ENCODE data around the gene MINDY4.

The MINDY4 gene

GRCh38 chr7:30927040-30927439 lies 155.8 kb downstream of the MINDY4 start:
- no peaks in the 10 kb centered on the region for H3K9me3 ChIP-seq (ENCODE audit: control insufficient read depth, low read depth, low read length)
- H3K9ac ChIP-seq (ENCODE audit: low read length): no peak overlapping the region
- H3K27ac ChIP-seq (ENCODE audit: low read length): no peak overlapping the region
- no peaks in the 10 kb centered on the region for H3K36me3 ChIP-seq (ENCODE audit: control insufficient read depth, low read depth, low read length)
- H3K4me1 ChIP-seq (ENCODE audit: control insufficient read depth, low read depth, low read length): no peaks in the 10 kb centered on the region
- H3K27me3 ChIP-seq (ENCODE audit: control insufficient read depth, insufficient read depth, low read length): no peaks in the 10 kb centered on the region
- no peak overlapping the region for H3K4me3 ChIP-seq (ENCODE audit: low read length)

DNA sequence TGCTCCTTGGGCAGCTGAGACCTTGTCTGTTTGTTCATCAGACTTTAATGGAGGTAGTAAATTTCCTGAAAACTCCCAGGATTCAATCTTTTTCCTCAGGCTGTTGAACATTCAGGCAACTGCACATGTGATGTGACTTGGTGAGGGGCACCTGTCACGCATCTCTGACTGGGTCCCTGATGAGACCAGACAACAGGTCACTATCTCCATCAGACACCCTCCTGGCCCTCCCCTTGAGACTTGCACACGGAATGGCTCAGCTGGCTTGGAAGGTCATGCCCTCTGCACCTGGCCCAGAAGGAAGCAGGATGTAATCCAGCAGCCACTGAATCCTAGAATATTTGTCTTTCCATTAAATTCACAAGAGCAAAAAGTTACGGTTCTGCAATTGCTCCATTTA lies 156.3 kb downstream of the MINDY4 start:
- H3K4me3 ChIP-seq (ENCODE audit: low read length): no peak overlapping the region
- no peak overlapping the region for H3K27ac ChIP-seq (ENCODE audit: low read length)
- H3K9me3 ChIP-seq (ENCODE audit: control insufficient read depth, low read depth, low read length): no peaks in the 10 kb centered on the region
- no peaks in the 10 kb centered on the region for H3K36me3 ChIP-seq (ENCODE audit: control insufficient read depth, low read depth, low read length)
- H3K9ac ChIP-seq (ENCODE audit: low read length): no peak overlapping the region
- H3K4me1 ChIP-seq (ENCODE audit: control insufficient read depth, low read depth, low read length): no peaks in the 10 kb centered on the region
- no peaks in the 10 kb centered on the region for H3K27me3 ChIP-seq (ENCODE audit: control insufficient read depth, insufficient read depth, low read length)

GRCh38 chr7:30928254-30928872 lies 157.1 kb downstream of the MINDY4 start:
- H3K9me3 ChIP-seq (ENCODE audit: control insufficient read depth, low read depth, low read length): no peaks in the 10 kb centered on the region
- no peak overlapping the region for H3K4me3 ChIP-seq (ENCODE audit: low read length)
- no peak overlapping the region for H3K9ac ChIP-seq (ENCODE audit: low read length)
- no peaks in the 10 kb centered on the region for H3K36me3 ChIP-seq (ENCODE audit: control insufficient read depth, low read depth, low read length)
- H3K4me1 ChIP-seq (ENCODE audit: control insufficient read depth, low read depth, low read length): peaks cover 1% of the 10 kb centered on the region
- no peak overlapping the region for H3K27ac ChIP-seq (ENCODE audit: low read length)
- peaks cover 5% of the 10 kb centered on the region for H3K27me3 ChIP-seq (ENCODE audit: control insufficient read depth, insufficient read depth, low read length)

DNA sequence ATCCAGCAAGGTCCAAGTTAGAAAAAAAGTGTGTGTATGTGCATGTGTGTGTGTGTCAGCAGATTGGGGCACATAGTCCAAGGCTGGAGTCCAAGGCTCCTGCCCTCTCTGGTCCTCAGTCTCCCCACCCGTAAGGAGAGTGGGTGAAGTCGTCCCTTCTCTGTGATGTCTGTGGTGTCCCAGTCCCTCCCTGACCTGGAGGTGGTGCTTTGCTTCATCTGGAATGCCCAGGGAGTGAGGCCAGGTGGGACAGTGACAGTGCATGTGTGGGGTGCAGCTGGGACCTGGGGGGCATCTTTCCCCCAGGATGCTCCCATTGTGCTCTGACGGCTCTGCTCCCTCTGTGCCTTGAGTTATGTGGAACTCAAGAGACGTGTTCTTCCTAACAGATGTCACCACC lies 158.5 kb downstream of the MINDY4 start:
- H3K9me3 ChIP-seq (ENCODE audit: control insufficient read depth, low read depth, low read length): no peaks in the 10 kb centered on the region
- no peak overlapping the region for H3K4me3 ChIP-seq (ENCODE audit: low read length)
- H3K27me3 ChIP-seq (ENCODE audit: control insufficient read depth, insufficient read depth, low read length): peaks cover 8% of the 10 kb centered on the region
- no peaks in the 10 kb centered on the region for H3K36me3 ChIP-seq (ENCODE audit: control insufficient read depth, low read depth, low read length)
- H3K9ac ChIP-seq (ENCODE audit: low read length): no peak overlapping the region
- no peak overlapping the region for H3K27ac ChIP-seq (ENCODE audit: low read length)
- peaks cover 9% of the 10 kb centered on the region for H3K4me1 ChIP-seq (ENCODE audit: control insufficient read depth, low read depth, low read length)

DNA sequence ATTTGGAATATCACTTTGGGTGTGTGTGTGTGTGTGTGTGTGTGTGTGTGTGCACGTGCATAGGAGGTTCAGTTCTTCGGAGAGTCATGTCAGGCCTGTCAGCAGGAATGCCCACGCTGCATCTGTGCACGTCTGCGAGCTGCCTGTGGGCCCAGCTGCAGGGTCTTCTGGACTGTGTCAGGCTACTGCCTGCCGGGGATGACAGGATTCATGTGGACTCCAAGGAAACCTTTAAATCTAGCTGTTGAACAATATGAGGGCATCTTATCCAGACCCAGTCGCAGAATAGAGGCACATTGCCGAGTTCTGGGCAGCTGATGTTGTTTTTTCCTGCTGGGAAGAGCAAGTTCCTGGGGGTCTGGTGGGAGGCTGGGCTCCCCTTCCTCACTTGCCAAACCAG lies 159.4 kb downstream of the MINDY4 start:
- H3K4me3 ChIP-seq (ENCODE audit: low read length): no peak overlapping the region

DNA sequence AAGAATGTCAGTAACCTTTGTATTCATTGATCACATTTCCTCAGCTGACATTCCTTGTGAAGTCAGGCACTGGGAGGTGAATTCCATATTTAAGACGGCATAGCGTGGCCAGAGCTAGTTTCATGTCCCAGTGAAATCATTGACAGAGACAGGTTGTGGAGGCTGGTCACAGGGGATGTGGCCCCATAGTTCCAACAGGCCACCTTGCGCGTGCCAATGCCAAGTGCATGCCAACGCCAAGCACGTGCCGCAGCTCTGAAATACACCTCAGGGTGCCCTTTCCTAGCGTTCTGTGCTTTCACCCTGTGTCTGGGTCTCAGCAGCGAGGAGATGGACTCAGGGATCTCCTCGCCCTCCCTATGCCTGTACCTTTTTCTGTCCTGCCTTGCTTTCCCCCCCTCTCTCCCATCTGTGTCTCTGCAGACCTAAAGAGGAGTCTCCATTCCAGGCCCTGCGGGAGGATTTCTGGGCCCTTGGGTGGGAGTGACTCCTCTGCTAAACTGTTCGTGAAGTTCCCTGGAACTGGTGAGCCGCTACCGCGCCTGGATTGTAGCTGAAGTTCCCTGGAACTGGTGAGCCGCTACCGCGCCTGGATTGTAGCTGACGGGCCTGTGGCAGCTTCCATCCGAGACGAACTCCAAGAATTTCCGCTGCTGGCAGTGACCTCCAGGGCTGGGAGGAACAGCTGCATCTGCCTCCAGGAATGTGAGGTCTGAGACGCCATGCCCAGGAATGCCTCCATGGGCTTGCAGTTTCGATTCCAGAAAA lies 160.1 kb downstream of the MINDY4 start:
- no peaks in the 10 kb centered on the region for H3K9me3 ChIP-seq (ENCODE audit: control insufficient read depth, low read depth, low read length)
- H3K36me3 ChIP-seq (ENCODE audit: control insufficient read depth, low read depth, low read length): no peaks in the 10 kb centered on the region
- H3K4me3 ChIP-seq (ENCODE audit: low read length): no peak overlapping the region

More for the DNA sequence above, 159.4 kb downstream of the MINDY4 start:
- peaks cover 9% of the 10 kb centered on the region for H3K4me1 ChIP-seq (ENCODE audit: control insufficient read depth, low read depth, low read length)
- peaks cover 10% of the 10 kb centered on the region for H3K27me3 ChIP-seq (ENCODE audit: control insufficient read depth, insufficient read depth, low read length)
- no peaks in the 10 kb centered on the region for H3K36me3 ChIP-seq (ENCODE audit: control insufficient read depth, low read depth, low read length)
- H3K27ac ChIP-seq (ENCODE audit: low read length): no peak overlapping the region
- H3K9me3 ChIP-seq (ENCODE audit: control insufficient read depth, low read depth, low read length): no peaks in the 10 kb centered on the region
- H3K9ac ChIP-seq (ENCODE audit: low read length): no peak overlapping the region

DNA sequence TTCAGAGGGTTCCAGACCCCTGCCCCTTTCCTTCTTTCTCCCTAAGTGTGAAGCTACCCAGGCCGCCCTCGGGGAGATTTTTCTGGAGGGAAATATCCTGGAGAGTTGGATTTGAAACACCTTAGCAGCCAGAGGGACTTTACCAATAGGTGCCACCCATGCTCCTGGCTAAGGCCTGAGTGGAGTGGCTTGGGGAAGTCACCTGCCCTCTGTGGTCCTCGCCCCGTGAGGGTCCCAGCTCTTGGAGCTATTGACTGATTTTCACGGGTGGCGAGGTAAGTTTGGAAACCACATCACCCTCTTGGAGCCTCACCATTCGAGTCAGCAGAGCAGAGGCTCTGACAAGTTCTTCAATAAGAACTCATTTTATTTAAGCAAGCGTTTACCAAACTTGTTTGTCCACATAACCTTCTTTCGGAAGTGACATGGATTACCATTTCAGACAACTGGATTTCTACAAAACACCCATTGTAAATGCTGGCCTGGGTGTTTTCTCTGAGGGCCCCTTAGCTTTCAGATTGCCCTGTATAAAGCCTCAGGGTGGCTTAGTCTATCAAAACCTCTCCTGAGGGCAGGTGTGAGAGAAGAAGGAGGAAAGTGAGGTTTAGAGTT lies 160.8 kb downstream of the MINDY4 start:
- Histone ChIP-seq H3K27ac (ENCODE audit: low read length) (no peak overlapping the region), H3K4me1 (ENCODE audit: control insufficient read depth, low read depth, low read length) (peaks cover 9% of the 10 kb centered on the region), H3K4me3 (ENCODE audit: low read length) (no peak overlapping the region), H3K36me3 (ENCODE audit: control insufficient read depth, low read depth, low read length) (no peaks in the 10 kb centered on the region), H3K9me3 (ENCODE audit: control insufficient read depth, low read depth, low read length) (no peaks in the 10 kb centered on the region), H3K9ac (ENCODE audit: low read length) (no peak overlapping the region), H3K27me3 (ENCODE audit: control insufficient read depth, insufficient read depth, low read length) (peaks cover 10% of the 10 kb centered on the region)

More for the DNA sequence above, 160.1 kb downstream of the MINDY4 start:
- H3K27me3 ChIP-seq (ENCODE audit: control insufficient read depth, insufficient read depth, low read length): peaks cover 10% of the 10 kb centered on the region
- H3K9ac ChIP-seq (ENCODE audit: low read length): no peak overlapping the region
- no peak overlapping the region for H3K27ac ChIP-seq (ENCODE audit: low read length)
- peaks cover 9% of the 10 kb centered on the region for H3K4me1 ChIP-seq (ENCODE audit: control insufficient read depth, low read depth, low read length)

DNA sequence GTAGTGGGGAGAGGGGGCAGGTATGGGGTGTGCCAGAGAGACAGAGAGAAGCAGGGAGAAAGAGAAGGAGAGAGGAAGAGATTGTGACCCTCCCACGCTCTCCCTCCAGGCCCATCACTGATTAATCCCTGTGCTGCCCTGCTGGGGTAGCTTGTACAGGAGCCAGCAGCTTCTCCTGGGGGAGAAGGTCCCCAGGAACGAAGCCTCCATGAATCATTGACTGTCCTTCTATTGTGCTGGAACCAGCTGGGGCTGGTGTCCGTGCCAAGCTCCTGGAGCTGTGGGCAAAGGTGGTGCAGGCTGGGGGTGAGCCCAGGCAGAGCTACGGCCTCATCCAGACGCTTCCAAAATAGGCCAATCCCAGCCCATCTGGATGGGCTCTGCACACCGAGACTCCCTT lies 161.3 kb downstream of the MINDY4 start:
- Histone ChIP-seq H3K36me3 (ENCODE audit: control insufficient read depth, low read depth, low read length) (no peaks in the 10 kb centered on the region), H3K27me3 (ENCODE audit: control insufficient read depth, insufficient read depth, low read length) (peaks cover 10% of the 10 kb centered on the region), H3K4me3 (ENCODE audit: low read length) (no peak overlapping the region), H3K9me3 (ENCODE audit: control insufficient read depth, low read depth, low read length) (no peaks in the 10 kb centered on the region), H3K27ac (ENCODE audit: low read length) (no peak overlapping the region), H3K9ac (ENCODE audit: low read length) (no peak overlapping the region), H3K4me1 (ENCODE audit: control insufficient read depth, low read depth, low read length) (peaks cover 9% of the 10 kb centered on the region)

GRCh38 chr7:30933124-30933974 lies 162.1 kb downstream of the MINDY4 start:
- Histone ChIP-seq H3K27ac (ENCODE audit: low read length) (no peak overlapping the region), H3K9ac (ENCODE audit: low read length) (no peak overlapping the region), H3K27me3 (ENCODE audit: control insufficient read depth, insufficient read depth, low read length) (peaks cover 10% of the 10 kb centered on the region), H3K36me3 (ENCODE audit: control insufficient read depth, low read depth, low read length) (no peaks in the 10 kb centered on the region), H3K9me3 (ENCODE audit: control insufficient read depth, low read depth, low read length) (no peaks in the 10 kb centered on the region), H3K4me1 (ENCODE audit: control insufficient read depth, low read depth, low read length) (peaks cover 9% of the 10 kb centered on the region), H3K4me3 (ENCODE audit: low read length) (no peak overlapping the region)

GRCh38 chr7:30934225-30934624 lies 163.0 kb downstream of the MINDY4 start:
- Histone ChIP-seq H3K27ac (ENCODE audit: low read length) (no peak overlapping the region), H3K4me3 (ENCODE audit: low read length) (no peak overlapping the region), H3K9ac (ENCODE audit: low read length) (no peak overlapping the region), H3K27me3 (ENCODE audit: control insufficient read depth, insufficient read depth, low read length) (peaks cover 10% of the 10 kb centered on the region), H3K4me1 (ENCODE audit: control insufficient read depth, low read depth, low read length) (peaks cover 9% of the 10 kb centered on the region), H3K9me3 (ENCODE audit: control insufficient read depth, low read depth, low read length) (no peaks in the 10 kb centered on the region), H3K36me3 (ENCODE audit: control insufficient read depth, low read depth, low read length) (no peaks in the 10 kb centered on the region)

Data from iPS-18a (cell line).